ENCODE measurements around the gene SMCO2. TPM values are rescaled to one million over a fixed set of nuclear protein-coding genes. Genes with fewer than 3 reads are reported as not detected.

SMCO2 gene
- total RNA-seq, 1 donor from 2014 or later = not detected

GRCh38 chr12:27524839-27525753 is 78.6 kb downstream of the SMCO2 start:
- intact Hi-C loops (cut with DNase I) = no loop called here
- Histone ChIP-seq H3K4me1 (peaks cover 25% of the 10 kb centered on the region), H3K36me3 (no peaks in the 10 kb centered on the region), H3K27ac (peak overlapping the region; percentile 87), H3K9me3 (no peaks in the 10 kb centered on the region), H3K4me3 (peak overlapping the region; percentile 61 to 70), H3K27me3 (no peaks in the 10 kb centered on the region)
- DNase-seq (ENCODE audit: extremely low spot score in 2 of 2) = no peak
- TF ChIP-seq POLR2AphosphoS5 (IDR thresholded peaks at IDR 0.05; ENCODE audit: insufficient read depth in 1 of 2, low read depth in 1 of 2) = peak; percentile 4 to 31
- no peak for TF ChIP-seq POLR2A (IDR thresholded peaks at IDR 0.05)

GRCh38 chr12:27527512-27527911 is 81.0 kb downstream of the SMCO2 start:
- Histone ChIP-seq H3K27ac (no peak overlapping the region), H3K4me1 (peaks cover 35% of the 10 kb centered on the region), H3K4me3 (no peak overlapping the region), H3K27me3 (no peaks in the 10 kb centered on the region), H3K36me3 (no peaks in the 10 kb centered on the region), H3K9me3 (no peaks in the 10 kb centered on the region)
- TF ChIP-seq POLR2A (IDR thresholded peaks at IDR 0.05) (no peak), CTCF (IDR thresholded peaks at IDR 0.05) (no peak)
- intact Hi-C loops (cut with DNase I) = no loop called here
- no peak for DNase-seq (ENCODE audit: extremely low spot score in 2 of 2)

GRCh38 chr12:27528788-27529187 is 82.3 kb downstream of the SMCO2 start:
- intact Hi-C loops (cut with DNase I) = loop anchor here (2.0 kb wide), 1 partner anchor 18 kb away; no protein-coding TSS in a partner anchor
- no peak overlapping the region for H3K27ac ChIP-seq
- no peak overlapping the region for H3K4me3 ChIP-seq
- H3K9me3 ChIP-seq = no peaks in the 10 kb centered on the region
- TF ChIP-seq POLR2AphosphoS5 (IDR thresholded peaks at IDR 0.05; ENCODE audit: insufficient read depth in 1 of 2, low read depth in 1 of 2) (no peak), CTCF (IDR thresholded peaks at IDR 0.05) (no peak), POLR2A (IDR thresholded peaks at IDR 0.05) (no peak)
- no peaks in the 10 kb centered on the region for H3K36me3 ChIP-seq
- no peaks in the 10 kb centered on the region for H3K27me3 ChIP-seq
- no peak for DNase-seq (ENCODE audit: extremely low spot score in 2 of 2)
- peaks cover 28% of the 10 kb centered on the region for H3K4me1 ChIP-seq

GRCh38 chr12:27530157-27530922 is 83.8 kb downstream of the SMCO2 start:
- H3K27ac ChIP-seq = no peak overlapping the region

More at GRCh38 chr12:27530157-27530922, 83.8 kb downstream of the SMCO2 start:
- Histone ChIP-seq H3K36me3 (no peaks in the 10 kb centered on the region), H3K9me3 (no peaks in the 10 kb centered on the region), H3K4me3 (no peak overlapping the region), H3K27me3 (no peaks in the 10 kb centered on the region), H3K4me1 (peaks cover 28% of the 10 kb centered on the region)
- no peak for DNase-seq (ENCODE audit: extremely low spot score in 2 of 2)
- intact Hi-C loops (cut with DNase I) = no loop called here
- TF ChIP-seq CTCF (IDR thresholded peaks at IDR 0.05) (no peak), POLR2AphosphoS5 (IDR thresholded peaks at IDR 0.05; ENCODE audit: insufficient read depth in 1 of 2, low read depth in 1 of 2) (no peak), POLR2A (IDR thresholded peaks at IDR 0.05) (no peak)
